ENCODE results near the gene CCDC33. TPM values are rescaled to one million over a fixed set of nuclear protein-coding genes. Genes with fewer than 3 reads are reported as not detected.

CCDC33 gene
- total RNA-seq: not detected in 2 replicates

DNA sequence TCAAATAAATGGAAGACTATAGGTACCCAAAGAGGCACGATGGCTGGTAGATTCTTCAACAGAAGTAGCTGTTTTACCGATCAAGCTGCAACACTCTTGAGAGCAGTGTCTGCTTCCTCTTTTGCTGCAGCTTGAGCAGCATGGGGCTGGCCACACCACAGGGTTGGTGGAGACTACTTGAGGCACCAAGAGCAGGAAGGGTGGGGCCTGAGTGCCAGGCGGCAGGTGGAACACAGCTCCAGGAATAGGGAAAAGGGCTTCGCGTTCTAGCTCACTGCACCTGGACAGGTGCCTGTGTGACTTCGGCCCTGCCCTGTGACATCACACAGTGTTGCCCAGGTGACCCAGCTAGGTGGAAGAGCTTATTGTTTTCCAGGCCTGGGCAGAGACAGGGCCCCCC is at the start of gene CCDC33:
TSS of gene CCDC33 (plus strand) at position 365 of the 400 bp plus-strand sequence. CDS start 394 bp downstream, outside the sequence.

DNA sequence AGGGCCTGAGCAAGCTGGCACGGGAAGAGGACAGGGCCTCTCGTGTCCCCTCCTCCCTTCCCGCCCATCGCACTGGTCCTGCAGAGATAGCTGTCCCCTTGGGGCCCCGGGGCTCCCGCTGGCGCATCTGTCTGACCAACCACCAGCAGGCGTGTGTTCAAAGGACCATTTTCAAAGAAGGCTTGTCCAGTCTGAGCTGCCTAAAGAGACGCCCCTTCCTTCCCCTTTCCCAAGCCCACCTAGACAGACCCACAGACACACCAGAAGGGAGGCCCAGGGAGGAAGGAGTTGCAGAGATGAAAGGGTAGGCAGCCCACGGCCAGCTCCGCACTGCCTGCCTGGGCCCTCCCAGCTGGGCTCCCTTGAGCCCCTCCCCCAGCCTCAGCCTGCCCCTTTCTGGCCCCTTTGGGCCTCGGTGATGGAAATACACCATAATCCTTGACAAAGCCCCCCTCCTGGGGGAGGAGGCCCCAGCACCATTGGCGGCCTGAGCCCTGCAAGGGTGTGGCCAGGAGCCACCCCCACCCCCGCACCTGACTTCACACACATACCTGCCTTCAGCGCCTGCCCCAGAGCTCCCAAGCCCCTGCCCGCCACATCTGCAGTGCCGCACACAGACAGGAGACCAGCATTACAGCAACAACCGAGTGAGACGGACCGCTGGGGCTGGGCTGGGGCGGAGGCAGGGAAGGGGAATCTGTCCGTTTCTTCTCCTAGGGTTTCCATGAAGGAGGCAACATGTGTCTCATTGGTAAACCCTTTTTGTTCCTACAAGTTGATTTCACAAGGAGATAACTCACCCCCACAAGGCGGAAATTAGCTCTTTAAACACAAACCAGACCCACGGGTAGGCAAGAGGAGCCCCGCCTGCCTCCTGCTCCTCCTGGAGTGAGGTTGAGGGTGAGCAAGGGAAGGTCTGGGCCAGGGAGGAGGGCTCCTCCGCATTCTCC is 33.4 kb upstream of the CCDC33 start, which contains the start of gene STRA6:
TSS of gene STRA6 (minus strand) at position 336 of the 950 bp plus-strand sequence. CDS start 520 bp downstream, outside the sequence.

DNA sequence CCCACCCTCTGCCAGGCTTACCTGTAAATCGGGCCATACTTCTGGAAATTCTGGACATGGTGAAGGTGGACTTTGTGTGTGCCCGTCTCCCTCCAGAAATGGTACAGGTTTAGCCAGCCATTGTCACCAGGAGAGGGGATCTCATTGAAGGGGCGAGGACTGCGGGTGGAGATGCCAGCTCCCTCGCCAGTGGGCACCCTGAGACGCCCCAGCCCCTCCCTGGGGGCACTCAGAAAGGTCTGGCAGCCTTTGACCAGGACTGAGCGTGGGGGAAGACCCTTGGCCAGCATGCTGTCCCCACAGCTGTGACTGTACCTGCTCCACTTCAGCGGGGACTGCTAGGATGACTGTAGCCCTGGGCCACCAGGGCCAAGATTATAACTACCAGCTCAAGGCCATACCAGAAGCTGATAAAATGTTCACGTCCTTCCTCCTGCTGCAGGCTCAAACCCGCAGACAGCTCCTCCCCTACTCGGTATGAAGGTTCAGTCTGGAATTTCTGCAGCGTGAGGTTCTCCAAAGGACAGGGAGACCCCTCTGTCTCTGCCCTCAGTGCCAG is 131.2 kb downstream of the CCDC33 start, which contains the start of gene CYP11A1:
TSS of gene CYP11A1 (minus strand) at position 351 of the 559 bp plus-strand sequence. CDS start at position 290, 61 bp downstream.

Other genes with a start within 250 kb of the CCDC33 start
- gene STOML1, start 244.0 kb upstream of the CCDC33 start, total RNA-seq: 12.7 and 13.8 TPM in 2 replicates
- gene PML, start 241.6 kb upstream of the CCDC33 start, total RNA-seq: 189 and 197 TPM in 2 replicates
- gene GOLGA6A, start 153.8 kb upstream of the CCDC33 start, total RNA-seq: not detected in 2 replicates
- gene ISLR2, start 105.7 kb upstream of the CCDC33 start, total RNA-seq: not detected in 2 replicates
- 259 and 362 TPM in 2 replicates for gene ISLR, start 62.6 kb upstream of the CCDC33 start, total RNA-seq
- gene STRA6, start 33.5 kb upstream of the CCDC33 start, total RNA-seq: 0.44 TPM in 1 of 2 replicates, not detected in the other
- gene CYP11A1, start 131.3 kb downstream of the CCDC33 start, total RNA-seq: 0.81 and 1.7 TPM in 2 replicates
- gene SEMA7A, start 197.6 kb downstream of the CCDC33 start, total RNA-seq: 3.2 and 4.4 TPM in 2 replicates
- gene UBL7, start 224.8 kb downstream of the CCDC33 start, total RNA-seq: 45.3 and 50.1 TPM in 2 replicates

Measured in cardiac ventricle fibroblast (primary cell).